HCT116 (cell line): Measurements from ENCODE around the gene CIART.

Experiments
- ZFX ChIP-seq: fragments of 450-650 bp; IDR thresholded peaks from 2 replicates; pipeline ENCODE4 v1.6.1; 2017
- TF ChIP-seq, protein P1 (sequence below), 3 experiments: fragments of 200-600 bp in 1 of 3; sonication (generic) in 1 of 3; IDR thresholded peaks in 2 of 3; conservative IDR thresholded peaks in 1 of 3; 2 replicates each; pipeline ENCODE4 v1.5.1; 2012 to 2017; ENCODE audit warnings: low read depth in 2 of 3, low read length in 2 of 3, antibody characterized with exemption in 1 of 3, borderline replicate concordance in 1 of 3, control low read depth in 1 of 3, mild to moderate bottlenecking in 1 of 3, mixed read lengths in 1 of 3, mixed run types in 1 of 3, moderate library complexity in 1 of 3; ENCODE audit not compliant: insufficient read depth in 1 of 3

DNA sequence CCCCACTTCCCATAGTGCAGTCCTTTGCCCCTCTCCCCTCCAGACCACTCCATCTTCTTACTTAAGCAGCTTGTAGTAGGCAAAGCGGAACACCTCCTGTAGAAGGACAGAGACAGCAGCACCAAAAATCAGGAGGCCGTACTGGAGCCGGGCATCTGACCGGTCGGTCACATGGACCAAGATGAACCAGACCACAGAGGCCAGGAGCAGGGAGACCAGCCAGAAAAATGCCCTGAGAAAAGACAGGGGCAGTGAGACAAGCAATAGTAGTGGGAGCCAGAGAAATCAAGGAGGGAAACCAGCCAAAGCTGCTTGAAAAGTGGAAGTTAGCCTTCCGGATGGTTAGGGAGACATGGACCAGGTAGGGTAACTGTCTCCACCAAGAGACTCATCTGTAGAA is 14.5 kb upstream of the CIART start:
- TF ChIP-seq, protein P1, sequence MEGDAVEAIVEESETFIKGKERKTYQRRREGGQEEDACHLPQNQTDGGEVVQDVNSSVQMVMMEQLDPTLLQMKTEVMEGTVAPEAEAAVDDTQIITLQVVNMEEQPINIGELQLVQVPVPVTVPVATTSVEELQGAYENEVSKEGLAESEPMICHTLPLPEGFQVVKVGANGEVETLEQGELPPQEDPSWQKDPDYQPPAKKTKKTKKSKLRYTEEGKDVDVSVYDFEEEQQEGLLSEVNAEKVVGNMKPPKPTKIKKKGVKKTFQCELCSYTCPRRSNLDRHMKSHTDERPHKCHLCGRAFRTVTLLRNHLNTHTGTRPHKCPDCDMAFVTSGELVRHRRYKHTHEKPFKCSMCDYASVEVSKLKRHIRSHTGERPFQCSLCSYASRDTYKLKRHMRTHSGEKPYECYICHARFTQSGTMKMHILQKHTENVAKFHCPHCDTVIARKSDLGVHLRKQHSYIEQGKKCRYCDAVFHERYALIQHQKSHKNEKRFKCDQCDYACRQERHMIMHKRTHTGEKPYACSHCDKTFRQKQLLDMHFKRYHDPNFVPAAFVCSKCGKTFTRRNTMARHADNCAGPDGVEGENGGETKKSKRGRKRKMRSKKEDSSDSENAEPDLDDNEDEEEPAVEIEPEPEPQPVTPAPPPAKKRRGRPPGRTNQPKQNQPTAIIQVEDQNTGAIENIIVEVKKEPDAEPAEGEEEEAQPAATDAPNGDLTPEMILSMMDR (IDR thresholded peaks at IDR 0.05 in 2 of 3, conservative IDR thresholded peaks at IDR 0.05 in 1 of 3; ENCODE audit: borderline replicate concordance in 1 of 3, insufficient read depth in 1 of 3, low read depth in 2 of 3, low read length in 2 of 3) = no peak
- no peak for TF ChIP-seq ZFX
